PFSK-1 (cell line): ENCODE data around the gene SYCE3.

Experiments used
- FOXP2 ChIP-seq: optimal IDR thresholded peaks from 2 replicates; pipeline ENCODE3; 2011; ENCODE audit warnings: borderline replicate concordance, control low read depth, inconsistent platforms; ENCODE audit not compliant: insufficient read depth; ENCODE audit errors: extremely low read length, extremely low read depth
- POLR2AphosphoS5 ChIP-seq: IDR thresholded peaks from 2 replicates; pipeline ENCODE4 v1.6.1; 2012; ENCODE audit warnings: low read depth, mild to moderate bottlenecking, control low read depth, low read length, moderate library complexity
- SIN3A ChIP-seq: IDR thresholded peaks from 2 replicates; pipeline ENCODE4 v1.6.1; 2012; ENCODE audit warnings: mild to moderate bottlenecking, low read length, moderate library complexity, borderline replicate concordance; ENCODE audit not compliant: insufficient read depth
- TAF1 ChIP-seq: IDR thresholded peaks from 2 replicates; pipeline ENCODE4 v1.6.1; 2012; ENCODE audit warnings: low read length, control low read depth, borderline replicate concordance; ENCODE audit not compliant: insufficient read depth
- TF ChIP-seq, protein P1 (sequence below), 2 experiments: IDR thresholded peaks; 2 replicates each; pipeline versions ENCODE4 v1.6.1 to v1.8.0; 2011 to 2012; ENCODE audit warnings: low read depth in 2 of 2, low read length in 2 of 2, control low read depth in 1 of 2, inconsistent platforms in 1 of 2, mild to moderate bottlenecking in 1 of 2, moderate library complexity in 1 of 2; ENCODE audit not compliant: insufficient read depth in 1 of 2

The SYCE3 gene

DNA sequence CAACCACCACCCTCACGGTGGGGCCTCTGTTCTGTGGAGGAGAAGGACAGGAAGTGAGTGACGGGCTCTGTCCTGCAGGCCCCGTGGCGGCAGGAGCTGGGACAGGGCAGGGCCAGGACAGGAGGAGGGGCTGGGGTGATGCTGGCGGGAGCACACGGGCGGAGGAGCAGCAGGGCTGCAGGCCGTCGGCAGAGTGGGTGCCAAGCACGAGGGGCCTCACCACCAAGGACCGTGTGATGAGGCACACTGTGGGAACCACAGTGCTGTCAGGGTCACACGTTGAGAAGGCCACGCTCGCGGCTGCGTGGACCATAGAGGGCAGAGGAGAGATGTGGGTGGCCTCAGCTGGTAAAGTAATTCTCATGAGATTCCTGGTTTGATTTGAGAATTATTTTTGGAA lies 45.8 kb downstream of the SYCE3 start:
- TF ChIP-seq TAF1 (no peak), FOXP2 (no peak), SIN3A (no peak), POLR2AphosphoS5 (no peak)
- TF ChIP-seq, protein P1, sequence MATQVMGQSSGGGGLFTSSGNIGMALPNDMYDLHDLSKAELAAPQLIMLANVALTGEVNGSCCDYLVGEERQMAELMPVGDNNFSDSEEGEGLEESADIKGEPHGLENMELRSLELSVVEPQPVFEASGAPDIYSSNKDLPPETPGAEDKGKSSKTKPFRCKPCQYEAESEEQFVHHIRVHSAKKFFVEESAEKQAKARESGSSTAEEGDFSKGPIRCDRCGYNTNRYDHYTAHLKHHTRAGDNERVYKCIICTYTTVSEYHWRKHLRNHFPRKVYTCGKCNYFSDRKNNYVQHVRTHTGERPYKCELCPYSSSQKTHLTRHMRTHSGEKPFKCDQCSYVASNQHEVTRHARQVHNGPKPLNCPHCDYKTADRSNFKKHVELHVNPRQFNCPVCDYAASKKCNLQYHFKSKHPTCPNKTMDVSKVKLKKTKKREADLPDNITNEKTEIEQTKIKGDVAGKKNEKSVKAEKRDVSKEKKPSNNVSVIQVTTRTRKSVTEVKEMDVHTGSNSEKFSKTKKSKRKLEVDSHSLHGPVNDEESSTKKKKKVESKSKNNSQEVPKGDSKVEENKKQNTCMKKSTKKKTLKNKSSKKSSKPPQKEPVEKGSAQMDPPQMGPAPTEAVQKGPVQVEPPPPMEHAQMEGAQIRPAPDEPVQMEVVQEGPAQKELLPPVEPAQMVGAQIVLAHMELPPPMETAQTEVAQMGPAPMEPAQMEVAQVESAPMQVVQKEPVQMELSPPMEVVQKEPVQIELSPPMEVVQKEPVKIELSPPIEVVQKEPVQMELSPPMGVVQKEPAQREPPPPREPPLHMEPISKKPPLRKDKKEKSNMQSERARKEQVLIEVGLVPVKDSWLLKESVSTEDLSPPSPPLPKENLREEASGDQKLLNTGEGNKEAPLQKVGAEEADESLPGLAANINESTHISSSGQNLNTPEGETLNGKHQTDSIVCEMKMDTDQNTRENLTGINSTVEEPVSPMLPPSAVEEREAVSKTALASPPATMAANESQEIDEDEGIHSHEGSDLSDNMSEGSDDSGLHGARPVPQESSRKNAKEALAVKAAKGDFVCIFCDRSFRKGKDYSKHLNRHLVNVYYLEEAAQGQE (IDR thresholded peaks at IDR 0.05; ENCODE audit: insufficient read depth in 1 of 2, low read depth in 2 of 2, low read length in 2 of 2): no peak

DNA sequence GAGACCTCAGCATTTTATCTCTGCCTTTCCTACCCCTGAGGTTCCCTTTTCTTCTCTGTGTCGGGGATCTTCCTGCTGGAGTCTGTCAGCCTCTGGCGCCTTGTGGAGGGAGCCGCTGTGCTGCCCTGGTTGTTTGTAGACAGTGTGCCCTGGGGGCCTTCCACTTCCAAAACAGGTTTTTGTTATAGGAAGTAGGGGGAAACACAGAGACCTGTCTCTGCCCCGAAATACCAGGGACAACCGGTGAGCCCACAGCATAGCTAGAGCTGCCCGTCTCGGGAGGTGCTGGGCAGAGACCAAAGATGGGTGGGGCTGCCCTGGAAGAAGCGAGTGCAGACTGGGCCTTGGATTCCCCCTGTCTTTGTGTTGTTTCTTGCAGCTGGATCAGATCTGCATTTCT lies 46.7 kb downstream of the SYCE3 start:
- no peak for TF ChIP-seq SIN3A
- TF ChIP-seq, protein P1 (IDR thresholded peaks at IDR 0.05; ENCODE audit: insufficient read depth in 1 of 2, low read depth in 2 of 2, low read length in 2 of 2): no peak
- no peak for TF ChIP-seq TAF1
- TF ChIP-seq FOXP2: no peak
- TF ChIP-seq POLR2AphosphoS5: no peak

DNA sequence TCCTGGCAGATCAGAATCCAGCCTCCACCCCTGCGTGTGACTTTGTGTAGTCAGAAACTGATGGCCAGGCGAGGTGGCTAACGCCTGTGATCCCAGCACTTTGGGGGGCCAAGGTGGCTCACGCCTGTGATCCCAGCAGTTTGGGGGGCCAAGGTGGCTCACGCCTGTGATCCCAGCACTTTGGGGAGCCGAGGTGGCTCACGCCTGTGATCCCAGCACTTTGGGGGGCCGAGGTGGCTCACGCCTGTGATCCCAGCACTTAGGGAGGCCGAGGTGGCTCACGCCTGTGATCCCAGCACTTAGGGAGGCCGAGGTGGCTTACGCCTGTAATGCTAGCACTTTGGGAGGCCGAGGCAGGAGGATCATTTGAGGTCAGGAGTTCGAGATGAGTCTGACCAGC lies 49.5 kb downstream of the SYCE3 start:
- no peak for TF ChIP-seq POLR2AphosphoS5
- TF ChIP-seq, protein P1 (IDR thresholded peaks at IDR 0.05; ENCODE audit: insufficient read depth in 1 of 2, low read depth in 2 of 2, low read length in 2 of 2): no peak
- no peak for TF ChIP-seq SIN3A
- TF ChIP-seq FOXP2: no peak
- TF ChIP-seq TAF1: no peak

DNA sequence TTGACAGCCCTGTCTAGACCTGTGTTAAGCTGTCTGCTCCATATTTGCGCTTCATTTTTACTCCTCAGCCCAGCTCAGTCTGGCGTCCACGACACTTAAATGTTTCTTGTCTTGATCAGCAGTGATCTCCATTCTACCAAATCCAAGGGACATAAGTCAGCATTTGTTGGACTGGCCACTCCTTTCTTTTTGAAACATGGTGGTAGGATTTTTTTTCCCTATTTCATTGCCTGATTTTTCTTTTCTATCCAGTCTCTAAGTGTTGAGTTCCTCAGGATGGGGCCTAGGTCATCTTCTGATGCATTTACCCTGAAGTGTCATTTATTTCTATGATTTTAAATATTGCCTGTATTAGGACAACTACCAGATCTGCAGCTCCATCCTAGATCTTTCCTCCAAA lies 53.8 kb downstream of the SYCE3 start:
- no peak for TF ChIP-seq TAF1
- TF ChIP-seq FOXP2: no peak
- TF ChIP-seq, protein P1 (IDR thresholded peaks at IDR 0.05; ENCODE audit: insufficient read depth in 1 of 2, low read depth in 2 of 2, low read length in 2 of 2): no peak
- TF ChIP-seq SIN3A: no peak
- TF ChIP-seq POLR2AphosphoS5: no peak

DNA sequence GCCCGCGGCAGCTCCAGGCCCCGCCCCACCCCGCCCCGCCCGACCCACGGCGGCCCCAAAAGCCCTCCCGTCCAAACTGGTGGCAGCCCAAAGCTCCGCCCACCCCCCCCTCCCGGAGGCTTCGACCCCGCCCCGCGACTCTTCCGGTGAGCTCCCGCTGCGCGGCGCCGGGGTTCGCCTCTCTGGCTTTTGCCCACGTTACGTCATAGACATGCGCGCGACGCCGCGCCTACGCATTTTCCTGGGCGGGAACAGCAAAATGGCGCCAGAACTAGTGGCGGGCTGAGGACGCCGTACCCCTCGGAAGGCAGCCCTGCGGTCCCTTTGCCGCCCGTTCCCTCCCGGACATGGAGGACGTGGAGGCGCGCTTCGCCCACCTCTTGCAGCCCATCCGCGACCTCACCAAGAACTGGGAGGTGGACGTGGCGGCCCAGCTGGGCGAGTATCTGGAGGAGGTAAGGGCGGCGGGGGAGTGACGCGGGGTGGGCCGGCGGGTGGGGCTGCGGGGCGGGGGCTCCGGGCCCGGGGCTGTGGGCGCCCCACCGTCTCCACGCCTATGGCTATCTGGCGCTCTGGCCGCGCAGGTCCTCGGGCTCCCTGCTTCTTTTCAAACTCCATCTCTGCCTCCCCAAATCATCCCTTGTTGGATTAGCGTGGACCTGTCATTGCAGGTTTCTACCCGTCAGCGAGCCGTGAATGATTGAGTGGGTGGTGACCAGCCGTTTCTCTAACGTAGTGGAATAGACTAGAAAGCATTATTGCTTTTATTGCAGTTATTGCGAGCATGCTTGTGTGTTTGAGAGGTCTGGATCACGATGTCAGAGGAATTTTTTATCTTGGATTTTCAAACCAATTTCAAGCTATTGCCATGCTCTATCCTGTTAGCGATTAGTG lies 54.5 kb downstream of the SYCE3 start, which contains the start of gene NCAPH2:
NCAPH2 (plus strand) TSS at position 234 of the 894 bp plus-strand sequence; CDS start at position 348, 114 bp downstream.
- TF ChIP-seq SIN3A (peak; percentile 27; the same call in 1 of the 2 replicates), POLR2AphosphoS5 (peak; percentile 57), FOXP2 (peak; percentile 90), TAF1 (peak; percentile 86; the same call in 1 of the 2 replicates)
- TF ChIP-seq, protein P1 (IDR thresholded peaks at IDR 0.05; ENCODE audit: insufficient read depth in 1 of 2, low read depth in 2 of 2, low read length in 2 of 2): peak in 1 of 2 experiments; percentile 49; a peak in 1 of 4 replicates
